K562 (cell line): ENCODE results near the gene POU2AF1. TPM values are rescaled to one million over a fixed set of nuclear protein-coding genes. Genes with fewer than 3 reads are reported as not detected.

Experiments used
- ATAC-seq: fragments of 200-7000 bp; cut with Tn5 transposase; 3 replicates; pipeline ENCODE4 v1.9.1; 2020; ENCODE audit warnings: moderate library complexity
- BruUV-seq: library from RNA; stranded (reverse); fragments of 400-500 nt; replicated peaks from 2 replicates; lab custom pipeline; 2021; lab: Mats Ljungman, UMichigan
- CTCF ChIA-PET: fragments of 300-600 bp; formaldehyde crosslinking; extraction: SDS; loops from one replicate; lab custom pipeline; 2021; ENCODE audit warnings: low intra/inter-chr PET ratio; lab: Yijun Ruan, JAX
- POLR2A ChIA-PET: fragments of 300-600, 350-650 bp; sonication (Branson Sonifier 250); formaldehyde crosslinking; extraction: SDS; loops from one replicate; lab custom pipeline; 2021; ENCODE audit warnings: antibody characterized with exemption, inconsistent platforms; lab: Yijun Ruan, JAX
- DNase-seq, 4 experiments: peaks; one replicate each; pipeline versions ENCODE4 v3.0.0 to v3.0.0-alpha.2; 2011 to 2018; ENCODE audit warnings: low spot score in 3 of 4, mixed read lengths in 3 of 4; ENCODE audit errors: extremely low read depth in 1 of 4
- FAIRE-seq: peaks from 2 replicates; lab custom pipeline; 2011; peaks lifted over from hg19 to GRCh38; lab: Jason Lieb, UNC
- H2AFZ ChIP-seq: 2 replicates; pipeline ENCODE4 v1.6.0; 2011; ENCODE audit warnings: low read depth, low read length, control low read depth, inconsistent platforms
- H3K27ac ChIP-seq: fragments of 200-600 bp; 3 replicates; pipeline ENCODE4 v1.8.0; 2011; ENCODE audit warnings: low read depth, mild to moderate bottlenecking, control low read depth, inconsistent platforms, low read length, moderate library complexity, mixed read lengths; ENCODE audit errors: extremely low read depth
- H3K27me3 ChIP-seq, 2 experiments: fragments of 300-600 bp in 1 of 2; 2 replicates in 1 of 2; 3 replicates in 1 of 2; pipeline versions ENCODE4 v1.6.0 to v1.8.0; 2011; ENCODE audit warnings: inconsistent platforms in 2 of 2, low read length in 2 of 2, mild to moderate bottlenecking in 1 of 2, mixed read lengths in 1 of 2, moderate library complexity in 1 of 2; ENCODE audit not compliant: control insufficient read depth in 2 of 2, insufficient read depth in 2 of 2
- H3K36me3 ChIP-seq: fragments of 300-600 bp; 3 replicates; pipeline ENCODE4 v1.8.0; 2011; ENCODE audit warnings: mild to moderate bottlenecking, low read length, inconsistent platforms; ENCODE audit not compliant: control insufficient read depth, insufficient read depth
- H3K4me1 ChIP-seq, 2 experiments: fragments of 200-600 bp in 1 of 2; replicated peaks in 1 of 2; 2 replicates in 1 of 2; 3 replicates in 1 of 2; pipeline versions ENCODE4 v1.5.1 to v1.8.0; 2011; ENCODE audit warnings: inconsistent platforms in 2 of 2, low read length in 2 of 2, mild to moderate bottlenecking in 1 of 2, mixed read lengths in 1 of 2, moderate library complexity in 1 of 2; ENCODE audit not compliant: control insufficient read depth in 2 of 2, insufficient read depth in 2 of 2
- H3K4me2 ChIP-seq: 2 replicates; pipeline ENCODE4 v1.6.1; 2011; ENCODE audit warnings: low read length, control low read depth, inconsistent platforms, mixed read lengths; ENCODE audit not compliant: insufficient read depth
- H3K4me3 ChIP-seq: fragments of 200-600 bp; sonication (generic), shearing (Covaris generic); 2 replicates; pipeline ENCODE4 v1.5.1; 2016; ENCODE audit warnings: control low read depth, inconsistent platforms
- H3K79me2 ChIP-seq: fragments of 200-600 bp; 3 replicates; pipeline ENCODE4 v1.8.0; 2011; ENCODE audit warnings: low read length, inconsistent platforms; ENCODE audit not compliant: control insufficient read depth, insufficient read depth
- H3K9ac ChIP-seq, 2 experiments: 2 replicates each; pipeline versions ENCODE4 v1.6.0 to v1.6.1; 2011; ENCODE audit warnings: low read depth in 2 of 2, low read length in 2 of 2, control low read depth in 1 of 2, inconsistent platforms in 1 of 2, mild to moderate bottlenecking in 1 of 2, mixed read lengths in 1 of 2; ENCODE audit not compliant: insufficient read depth in 1 of 2
- H3K9me1 ChIP-seq: one replicate; pipeline ENCODE4 v1.6.0; 2011; ENCODE audit warnings: inconsistent platforms, mild to moderate bottlenecking, low read length, moderate library complexity; ENCODE audit not compliant: control insufficient read depth, insufficient read depth
- H3K9me3 ChIP-seq: replicated peaks from 2 replicates; pipeline ENCODE4 v1.5.1; 2011; ENCODE audit warnings: low read depth, low read length, inconsistent platforms; ENCODE audit not compliant: control insufficient read depth, insufficient read depth
- H4K20me1 ChIP-seq: replicated peaks from 2 replicates; pipeline ENCODE4 v1.6.1; 2011; ENCODE audit warnings: low read length, inconsistent platforms, mixed read lengths; ENCODE audit not compliant: control insufficient read depth, insufficient read depth
- GTF3C2 ChIP-seq: IDR thresholded peaks from 3 replicates; pipeline ENCODE4 v1.6.1; 2011; ENCODE audit warnings: borderline replicate concordance, mild to moderate bottlenecking, moderate library complexity; ENCODE audit not compliant: insufficient read length; ENCODE audit errors: extremely low read depth
- HMGXB4 ChIP-seq: sonication (generic); formaldehyde crosslinking; IDR thresholded peaks from 2 replicates; pipeline ENCODE4 v1.8.1; 2023; ENCODE audit warnings: mild to moderate bottlenecking, missing genetic modification reagents
- NCOA4 ChIP-seq: fragments of 450-650 bp; IDR thresholded peaks from 2 replicates; pipeline ENCODE4 v1.6.1; 2018; ENCODE audit warnings: mild to moderate bottlenecking; ENCODE audit not compliant: partially characterized antibody
- PHF8 ChIP-seq: fragments of 200-600 bp; sonication (generic); IDR thresholded peaks from 2 replicates; pipeline ENCODE4 v1.6.1; 2012; ENCODE audit warnings: mixed run types, mild to moderate bottlenecking, inconsistent platforms, low read length, moderate library complexity, borderline replicate concordance
- POLR2AphosphoS2 ChIP-seq: IDR thresholded peaks from 2 replicates; pipeline ENCODE4 v1.6.1; 2012; ENCODE audit warnings: low read length, improper control_type of control experiment
- PRMT5 ChIP-seq: sonication (generic); formaldehyde crosslinking; IDR thresholded peaks from 2 replicates; pipeline ENCODE4 v1.5.0; 2020; ENCODE audit warnings: missing genetic modification reagents
- RNF219 ChIP-seq: fragments of 250-450 bp; sonication (Bioruptor Pico); IDR thresholded peaks from 2 replicates; pipeline ENCODE4 v1.5.0; 2022; ENCODE audit warnings: mild to moderate bottlenecking
- SNAPC5 ChIP-seq: fragments of 250-450 bp; sonication (Bioruptor Pico); IDR thresholded peaks from 2 replicates; pipeline ENCODE4 v1.8.0; 2021; ENCODE audit warnings: moderate library complexity, mild to moderate bottlenecking, inconsistent platforms
- TAL1 ChIP-seq: fragments of 450-650 bp; IDR thresholded peaks from 2 replicates; pipeline ENCODE4 v1.6.1; 2016; ENCODE audit warnings: mild to moderate bottlenecking
- ZFX ChIP-seq: sonication (generic); formaldehyde crosslinking; IDR thresholded peaks from 2 replicates; pipeline ENCODE4 v1.8.0; 2022; ENCODE audit warnings: mild to moderate bottlenecking, missing genetic modification reagents, moderate library complexity
- ZNF282 ChIP-seq: sonication (generic); formaldehyde crosslinking; IDR thresholded peaks from 2 replicates; pipeline ENCODE4 v1.8.1; 2023; ENCODE audit warnings: missing genetic modification reagents
- ZNF436 ChIP-seq: fragments of 250-450, 450-650 bp; sonication (Bioruptor Pico); formaldehyde crosslinking; IDR thresholded peaks from 2 replicates; pipeline ENCODE4 v1.7.0; 2020; ENCODE audit warnings: mild to moderate bottlenecking
- WGBS: fragments of 100-300 bp; shearing (Covaris generic); methylation state at CpG from one replicate; pipeline ENCODE4 v1.1.6; 2016; ENCODE audit warnings: low coverage, mixed read lengths; ENCODE audit not compliant: insufficient coverage; ENCODE audit errors: missing lambda C conversion rate; 5-methylcytosine and 5-hydroxymethylcytosine counted together
- in situ Hi-C: fragments of 300-500 bp; cut with MboI; formaldehyde crosslinking; loops from 4 replicates; pipeline ENCODE4 v1.15.0; 2018; ENCODE audit warnings: inconsistent platforms, mixed read lengths
- intact Hi-C: fragments of 100-400 bp; cut with micrococcal nuclease; formaldehyde crosslinking; loops from 2 replicates; pipeline ENCODE4 v1.14.2; 2022
- polyA plus RNA-seq, 8 experiments: library from polyadenylated mRNA; depleted of rRNA in 4 of 8; stranded (reverse) in 5 of 8; unstranded in 3 of 8; fragments of >200 nt; fragmentation: Nextera tagmentation in 2 of 8; fragmentation: Illumina TruSeq in 1 of 8; extraction: Ambion mirVana in 2 of 8; extraction: Trizol in 1 of 8; gene quantifications; 2 replicates each; pipeline versions ENCODE4 v1.2.1 to v1.2.3, GENCODE V29; 2011 to 2014; ENCODE audit warnings: inconsistent platforms in 1 of 8, missing spikeins in 1 of 8
- total RNA-seq, 7 experiments: library from RNA; depleted of rRNA in 6 of 7; stranded (reverse); fragments of >200 nt in 6 of 7; fragmentation: Illumina TruSeq in 2 of 7; extraction: Trizol in 2 of 7; gene quantifications; 2 replicates each; pipeline versions ENCODE4 v1.2.1 to v1.2.3, GENCODE V29; 2011 to 2021; ENCODE audit warnings: low replicate concordance in 1 of 7

POU2AF1 gene
- total and polyA plus RNA-seq, 9 of the 15 experiments (the other 6 are each of a cell fraction or from before 2014, with no cell fraction given), result 0.09 TPM; not detected in 8

GRCh38 chr11:111384494-111384893 lies 5.4 kb upstream of the POU2AF1 start:
- no peak overlapping the region for H3K9ac ChIP-seq
- no peak overlapping the region for H3K4me2 ChIP-seq
- 5% methylated on average over 1 of the region's 1 CpG for WGBS
- FAIRE-seq (no peak), ATAC-seq (no peak)
- H3K79me2 ChIP-seq, result no peaks in the 10 kb centered on the region
- no peaks in the 10 kb centered on the region for H3K36me3 ChIP-seq
- BruUV-seq, result no TSS peak
- H3K27ac ChIP-seq, result no peak overlapping the region
- ChIA-PET CTCF (no interaction called here), POLR2A (no interaction called here)
- H3K9me1 ChIP-seq, result no peaks in the 10 kb centered on the region
- intact Hi-C loops (no loop called here), in situ Hi-C loops (no loop called here)
- no peaks in the 10 kb centered on the region for H3K9me3 ChIP-seq
- H2AFZ ChIP-seq, result no peak overlapping the region
- H3K27me3 ChIP-seq, result peaks cover 3 to 9% of the 10 kb centered on the region in 2 experiments; a peak in 2 of 5 replicates
- H3K4me3 ChIP-seq, result no peak overlapping the region
- TF ChIP-seq HMGXB4 (no peak), NCOA4 (no peak), PRMT5 (CRISPR knock-in tag) (no peak), GTF3C2 (no peak), SNAPC5 (no peak), ZFX (CRISPR knock-in tag) (no peak), PHF8 (no peak), ZNF282 (no peak), ZNF436 (CRISPR knock-in tag) (no peak), TAL1 (no peak), RNF219 (CRISPR knock-in tag) (no peak), POLR2AphosphoS2 (no peak)
- TF ChIP-seq, all 486 proteins: peak for 0
- Histone ChIP-seq H4K20me1 (no peaks in the 10 kb centered on the region), H3K4me1 (no peaks in the 10 kb centered on the region; a peak in 1 of 5 replicates)
- no peak for DNase-seq
